Hepatocyte (in vitro differentiated cells): Measurements from ENCODE around the gene PCYOX1L. TPM values are rescaled to one million over a fixed set of nuclear protein-coding genes. Genes with fewer than 3 reads are reported as not detected.

Experiments
- DNase-seq: peaks from one replicate; pipeline ENCODE4 v3.0.0-alpha.2; 2016; ENCODE audit warnings: low spot score
- H2AFZ ChIP-seq: fragments of 200-600 bp; sonication (generic); 2 replicates; pipeline ENCODE4 v1.6.0; 2016; ENCODE audit warnings: antibody characterized with exemption, mild to moderate bottlenecking
- H3K27ac ChIP-seq: fragments of 200-600 bp; sonication (generic); 2 replicates; pipeline ENCODE4 v1.5.1; 2016; ENCODE audit warnings: mild to moderate bottlenecking
- H3K27me3 ChIP-seq: fragments of 200-600 bp; sonication (generic); 2 replicates; pipeline ENCODE4 v1.6.1; 2016
- H3K36me3 ChIP-seq: fragments of 200-600 bp; sonication (generic); replicated peaks from 2 replicates; pipeline ENCODE4 v1.5.1; 2016; ENCODE audit warnings: low read depth; ENCODE audit not compliant: insufficient read depth
- H3K4me1 ChIP-seq: fragments of 200-600 bp; sonication (generic); 2 replicates; pipeline ENCODE4 v1.5.1; 2016; ENCODE audit warnings: mild to moderate bottlenecking, moderate library complexity; ENCODE audit not compliant: insufficient read depth
- H3K4me2 ChIP-seq: fragments of 200-600 bp; sonication (generic); 2 replicates; pipeline ENCODE4 v1.6.0; 2016
- H3K4me3 ChIP-seq: fragments of 200-600 bp; sonication (generic); 2 replicates; pipeline ENCODE4 v1.5.1; 2016; ENCODE audit warnings: mild to moderate bottlenecking
- H3K79me2 ChIP-seq: fragments of 200-600 bp; sonication (generic); 2 replicates; pipeline ENCODE4 v1.6.0; 2017; ENCODE audit warnings: mild to moderate bottlenecking
- H3K9me2 ChIP-seq: fragments of 200-600 bp; sonication (generic); replicated peaks from 2 replicates; pipeline ENCODE4 v1.6.0; 2017; ENCODE audit warnings: mild to moderate bottlenecking; ENCODE audit not compliant: insufficient read depth
- H3K9me3 ChIP-seq: fragments of 200-600 bp; sonication (generic); 2 replicates; pipeline ENCODE4 v1.5.1; 2016; ENCODE audit warnings: low read depth, mild to moderate bottlenecking
- H4K20me1 ChIP-seq: fragments of 200-600 bp; sonication (generic); 2 replicates; pipeline ENCODE4 v1.6.0; 2016; ENCODE audit warnings: mild to moderate bottlenecking; ENCODE audit not compliant: insufficient read depth, poor library complexity, severe bottlenecking
- EZH2 ChIP-seq: fragments of 200-600 bp; sonication (generic); IDR thresholded peaks from 2 replicates; pipeline ENCODE4 v1.6.1; 2016; ENCODE audit warnings: antibody characterized with exemption, mild to moderate bottlenecking, borderline replicate concordance
- EZH2phosphoT487 ChIP-seq: fragments of 200-600 bp; sonication (generic); IDR thresholded peaks from one replicate; pipeline ENCODE4 v1.6.1; 2018; ENCODE audit warnings: antibody characterized with exemption, mild to moderate bottlenecking, low read depth, moderate library complexity; ENCODE audit not compliant: unreplicated experiment, severe bottlenecking
- WGBS: methylation state at CpG from one replicate; pipeline ENCODE4 v1.1.6; 2016; ENCODE audit warnings: low lambda C conversion rate; ENCODE audit errors: missing lambda C conversion rate; 5-methylcytosine and 5-hydroxymethylcytosine counted together
- polyA plus RNA-seq: library from polyadenylated mRNA; unstranded; fragments of >200 nt; fragmentation: Nextera tagmentation; extraction: Ambion mirVana; gene quantifications from 2 replicates; pipeline ENCODE4 v1.2.1, GENCODE V29; 2016
- total RNA-seq: library from RNA; depleted of rRNA; stranded (reverse); fragments of >200 nt; gene quantifications from 2 replicates; pipeline ENCODE4 v1.2.3, GENCODE V29; 2014
- TF ChIP-seq, protein P1 (sequence below): fragments of 200-600 bp; sonication (generic); IDR thresholded peaks from 2 replicates; pipeline ENCODE4 v1.5.1; 2016; ENCODE audit warnings: antibody characterized with exemption, mild to moderate bottlenecking; ENCODE audit not compliant: poor library complexity

The PCYOX1L gene
- total and polyA plus RNA-seq, 2 experiments from 2014 or later: 9.1 to 14.4 TPM

DNA sequence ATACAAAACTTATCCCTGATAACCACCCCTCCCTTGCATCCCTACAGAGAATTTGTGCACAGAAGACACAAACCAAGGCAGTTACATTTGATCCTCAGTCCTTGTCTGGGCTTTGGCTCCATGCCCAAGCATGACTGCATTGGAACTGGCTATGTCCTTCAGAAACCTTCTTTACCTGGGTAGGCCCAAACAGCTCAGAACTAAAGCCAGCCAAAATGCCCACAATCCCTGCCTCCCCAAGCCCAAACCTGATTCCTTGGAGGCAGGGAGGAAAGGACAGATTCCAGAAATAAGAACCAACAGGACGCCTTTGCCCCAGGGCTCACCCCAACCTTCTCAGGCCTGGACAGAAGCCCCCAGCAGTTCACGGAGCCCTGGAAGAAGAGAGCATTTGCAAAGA, 13.0 kb downstream of the PCYOX1L start:
- DNase-seq: no peak
- Histone ChIP-seq H3K9me2 (no peaks in the 10 kb centered on the region), H3K79me2 (no peaks in the 10 kb centered on the region), H3K36me3 (no peaks in the 10 kb centered on the region), H3K27me3 (no peaks in the 10 kb centered on the region), H3K4me3 (no peak overlapping the region), H4K20me1 (no peaks in the 10 kb centered on the region), H3K9me3 (no peaks in the 10 kb centered on the region), H2AFZ (no peak overlapping the region), H3K4me1 (no peaks in the 10 kb centered on the region), H3K4me2 (no peak overlapping the region), H3K27ac (no peak overlapping the region)
- 90% methylated on average over 2 of the region's 2 CpGs for WGBS
- TF ChIP-seq, protein P1, sequence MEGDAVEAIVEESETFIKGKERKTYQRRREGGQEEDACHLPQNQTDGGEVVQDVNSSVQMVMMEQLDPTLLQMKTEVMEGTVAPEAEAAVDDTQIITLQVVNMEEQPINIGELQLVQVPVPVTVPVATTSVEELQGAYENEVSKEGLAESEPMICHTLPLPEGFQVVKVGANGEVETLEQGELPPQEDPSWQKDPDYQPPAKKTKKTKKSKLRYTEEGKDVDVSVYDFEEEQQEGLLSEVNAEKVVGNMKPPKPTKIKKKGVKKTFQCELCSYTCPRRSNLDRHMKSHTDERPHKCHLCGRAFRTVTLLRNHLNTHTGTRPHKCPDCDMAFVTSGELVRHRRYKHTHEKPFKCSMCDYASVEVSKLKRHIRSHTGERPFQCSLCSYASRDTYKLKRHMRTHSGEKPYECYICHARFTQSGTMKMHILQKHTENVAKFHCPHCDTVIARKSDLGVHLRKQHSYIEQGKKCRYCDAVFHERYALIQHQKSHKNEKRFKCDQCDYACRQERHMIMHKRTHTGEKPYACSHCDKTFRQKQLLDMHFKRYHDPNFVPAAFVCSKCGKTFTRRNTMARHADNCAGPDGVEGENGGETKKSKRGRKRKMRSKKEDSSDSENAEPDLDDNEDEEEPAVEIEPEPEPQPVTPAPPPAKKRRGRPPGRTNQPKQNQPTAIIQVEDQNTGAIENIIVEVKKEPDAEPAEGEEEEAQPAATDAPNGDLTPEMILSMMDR: no peak

DNA sequence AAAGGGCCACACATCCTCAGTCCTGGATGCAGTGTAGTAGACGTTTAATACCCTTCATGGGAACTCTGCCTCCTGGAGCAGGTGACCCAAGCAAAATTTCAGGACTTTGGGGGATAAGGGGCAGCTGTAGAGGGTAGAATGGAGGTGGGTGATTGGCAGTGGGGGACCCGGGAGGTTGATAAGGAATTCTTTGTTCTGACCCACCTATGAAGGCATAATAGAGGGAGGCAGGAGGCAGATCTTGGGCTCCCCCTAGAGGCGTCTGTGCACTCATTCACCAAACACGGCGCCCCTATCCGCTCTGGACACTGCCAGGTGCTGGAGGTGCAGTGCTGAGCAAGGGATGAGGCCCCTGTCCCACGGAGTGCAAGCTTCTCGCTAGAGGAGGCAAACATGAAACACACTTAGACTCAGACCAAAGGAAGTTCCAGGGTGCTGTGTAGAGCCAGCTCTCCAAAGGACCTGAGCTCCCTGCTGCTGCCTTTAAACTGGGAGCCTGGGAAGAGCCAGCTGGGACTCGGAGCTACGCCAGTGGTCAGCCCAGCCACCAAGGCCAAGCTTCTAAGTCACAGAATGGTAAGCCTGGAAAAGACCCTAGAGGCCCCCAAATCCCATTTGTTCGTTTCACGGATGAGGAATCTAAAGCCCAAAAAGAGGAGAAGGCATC, 13.6 kb downstream of the PCYOX1L start:
- 40% methylated on average over 12 of the region's 12 CpGs for WGBS
- no peaks in the 10 kb centered on the region for H3K4me1 ChIP-seq
- TF ChIP-seq, protein P1: peak; percentile 61
- no peak for TF ChIP-seq EZH2phosphoT487
- no peak overlapping the region for H3K27ac ChIP-seq
- no peaks in the 10 kb centered on the region for H4K20me1 ChIP-seq
- H3K27me3 ChIP-seq: no peaks in the 10 kb centered on the region
- H3K4me2 ChIP-seq: no peak overlapping the region
- H3K4me3 ChIP-seq: no peak overlapping the region
- H3K79me2 ChIP-seq: no peaks in the 10 kb centered on the region
- no peaks in the 10 kb centered on the region for H3K36me3 ChIP-seq
- H3K9me3 ChIP-seq: no peaks in the 10 kb centered on the region
- no peak overlapping the region for H2AFZ ChIP-seq
- no peaks in the 10 kb centered on the region for H3K9me2 ChIP-seq
- DNase-seq: peak; percentile 81

DNA sequence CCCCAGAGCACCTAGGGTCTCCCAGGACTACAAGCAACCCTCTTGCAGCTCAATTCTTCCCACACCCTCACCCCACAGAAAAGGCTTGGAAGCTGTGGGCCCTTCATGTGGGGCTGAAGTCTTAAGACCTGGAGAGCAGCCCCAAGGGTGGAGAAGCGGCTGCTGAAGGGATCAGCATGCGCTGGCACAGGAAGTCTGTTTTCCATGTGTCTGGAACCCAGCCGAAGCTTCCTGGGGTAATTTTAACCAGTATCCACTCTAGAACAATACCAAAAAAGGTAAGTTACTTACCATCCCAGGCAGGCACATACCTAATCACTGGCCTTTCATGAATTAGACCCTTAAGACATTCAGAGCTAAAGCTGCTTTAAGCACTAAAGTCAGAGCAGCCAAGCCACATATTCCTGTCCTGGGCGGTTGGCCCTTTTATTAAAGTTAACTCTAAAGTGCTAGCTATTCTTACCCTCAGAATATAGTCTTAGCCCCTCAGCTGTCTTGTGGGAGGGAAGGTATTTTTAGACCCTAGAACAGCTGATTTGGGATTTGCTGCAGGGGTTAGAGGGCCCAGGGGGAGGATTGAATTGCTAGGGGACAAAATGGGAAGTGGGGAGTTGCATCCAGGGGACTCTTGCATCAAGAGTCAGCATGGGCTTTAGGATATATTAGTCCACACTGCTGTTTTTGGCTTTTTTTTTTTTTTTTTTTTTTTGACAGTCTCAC, 14.4 kb downstream of the PCYOX1L start:
- Histone ChIP-seq H4K20me1 (no peaks in the 10 kb centered on the region), H3K36me3 (no peaks in the 10 kb centered on the region), H2AFZ (no peak overlapping the region), H3K4me1 (no peaks in the 10 kb centered on the region), H3K27me3 (no peaks in the 10 kb centered on the region), H3K79me2 (no peaks in the 10 kb centered on the region), H3K27ac (no peak overlapping the region), H3K9me3 (no peaks in the 10 kb centered on the region), H3K9me2 (no peaks in the 10 kb centered on the region), H3K4me3 (no peak overlapping the region), H3K4me2 (no peak overlapping the region)
- TF ChIP-seq, protein P1: no peak
- TF ChIP-seq EZH2 (no peak), EZH2phosphoT487 (no peak)
- 89% methylated on average over 4 of the region's 4 CpGs for WGBS
- no peak for DNase-seq
